Large intestine (tissue), 3 donors: ENCODE measurements around the gene PCDHAC1. TPM values are rescaled to one million over a fixed set of nuclear protein-coding genes. Genes with fewer than 3 reads are reported as not detected.

Experiments used
- DNase-seq, 2 donors: peaks; one replicate each; pipeline versions ENCODE4 v3.0.0 to v3.0.0-alpha.2; 2013
- H3K27ac ChIP-seq: one replicate; pipeline ENCODE4 v1.5.1; 2013; ENCODE audit warnings: low read length
- H3K27me3 ChIP-seq: 2 replicates; pipeline ENCODE4 v1.6.1; 2013; ENCODE audit warnings: low read length; ENCODE audit not compliant: control insufficient read depth, insufficient read depth
- H3K36me3 ChIP-seq: 2 replicates; pipeline ENCODE4 v1.6.1; 2013; ENCODE audit warnings: low read length; ENCODE audit not compliant: control insufficient read depth, insufficient read depth
- H3K4me1 ChIP-seq: one replicate; pipeline ENCODE4 v1.6.1; 2013; ENCODE audit warnings: low read length; ENCODE audit not compliant: control insufficient read depth, insufficient read depth
- H3K4me3 ChIP-seq: one replicate; pipeline ENCODE4 v1.5.1; 2013; ENCODE audit warnings: low read length
- H3K9me3 ChIP-seq: one replicate; pipeline ENCODE4 v1.6.1; 2013; ENCODE audit warnings: mild to moderate bottlenecking, low read depth, low read length, moderate library complexity; ENCODE audit not compliant: control insufficient read depth
- WGBS: methylation state at CpG from one replicate; pipeline ENCODE4 v1.1.5; 2013; ENCODE audit warnings: low lambda C conversion rate; ENCODE audit not compliant: insufficient coverage; 5-methylcytosine and 5-hydroxymethylcytosine counted together
- polyA plus RNA-seq: library from polyadenylated mRNA; unstranded; fragments of 120-200 nt; gene quantifications from one replicate; pipeline ENCODE4 v1.2.1, GENCODE V29; 2013

PCDHAC1 gene
- polyA plus RNA-seq, 1 donor: 1.2 TPM

GRCh38 chr5:140966293-140967225, 40.5 kb downstream of the PCDHAC1 start, which contains the start of gene PCDHAC2:
PCDHAC2 (plus strand) TSS chr5:140966476; CDS start chr5:140966767, 291 bp downstream.
- Histone ChIP-seq H3K4me3 (peak within 1 kb of the TSS; percentile 43), H3K27ac (peak within 1 kb of the TSS; percentile 48), H3K27me3 (peaks cover 42% of the 10 kb centered on the region), H3K9me3 (peaks cover 4% of the 10 kb centered on the region), H3K4me1 (peaks cover 3% of the 10 kb centered on the region), H3K36me3 (no peaks in the 10 kb centered on the region)
- DNase-seq: peak in 1 of 2 donors; percentile 46
- WGBS: no CpG with 5 or more reads among the region's 80 CpGs

- no CpG with 5 or more reads among the region's 34 CpGs for WGBS
- H3K4me1 ChIP-seq: peaks cover 3% of the 10 kb centered on the region
- peaks cover 42% of the 10 kb centered on the region for H3K27me3 ChIP-seq
- peak overlapping the region; percentile 43 for H3K4me3 ChIP-seq
- no peaks in the 10 kb centered on the region for H3K36me3 ChIP-seq
- no peak for DNase-seq
- H3K9me3 ChIP-seq: peaks cover 4% of the 10 kb centered on the region
- no peak overlapping the region for H3K27ac ChIP-seq
Observed at GRCh38 chr5:140967226-140967893, 41.3 kb downstream of the PCDHAC1 start.

- no peaks in the 10 kb centered on the region for H3K36me3 ChIP-seq
- DNase-seq: no peak
- no peak overlapping the region for H3K4me3 ChIP-seq
- H3K27ac ChIP-seq: no peak overlapping the region
- H3K9me3 ChIP-seq: peaks cover 4% of the 10 kb centered on the region
- H3K27me3 ChIP-seq: peaks cover 35% of the 10 kb centered on the region
- peaks cover 3% of the 10 kb centered on the region for H3K4me1 ChIP-seq
Observed at GRCh38 chr5:140969880-140970279, 43.8 kb downstream of the PCDHAC1 start.

GRCh38 chr5:140973550-140973949, 47.5 kb downstream of the PCDHAC1 start:
- peak in 1 of 2 donors; percentile 5 for DNase-seq
- H3K9me3 ChIP-seq: no peaks in the 10 kb centered on the region
- no peak overlapping the region for H3K4me3 ChIP-seq
- H3K27me3 ChIP-seq: peaks cover 3% of the 10 kb centered on the region
- H3K4me1 ChIP-seq: no peaks in the 10 kb centered on the region
- no peaks in the 10 kb centered on the region for H3K36me3 ChIP-seq
- no peak overlapping the region for H3K27ac ChIP-seq

GRCh38 chr5:140977003-140977402, 50.9 kb downstream of the PCDHAC1 start:
- no peaks in the 10 kb centered on the region for H3K9me3 ChIP-seq
- no peak for DNase-seq
- no peaks in the 10 kb centered on the region for H3K36me3 ChIP-seq
- no peak overlapping the region for H3K4me3 ChIP-seq
- H3K27ac ChIP-seq: no peak overlapping the region
- 67% methylated on average over 3 of the region's 3 CpGs for WGBS
- H3K27me3 ChIP-seq: no peaks in the 10 kb centered on the region
- no peaks in the 10 kb centered on the region for H3K4me1 ChIP-seq

GRCh38 chr5:140978260-140978659, 52.2 kb downstream of the PCDHAC1 start:
- Histone ChIP-seq H3K4me3 (no peak overlapping the region), H3K9me3 (no peaks in the 10 kb centered on the region), H3K27me3 (no peaks in the 10 kb centered on the region), H3K27ac (no peak overlapping the region), H3K36me3 (no peaks in the 10 kb centered on the region), H3K4me1 (no peaks in the 10 kb centered on the region)
- no peak for DNase-seq
- 57% methylated on average over 1 of the region's 2 CpGs for whole genome bisulfite sequencing

GRCh38 chr5:140978983-140979382, 52.9 kb downstream of the PCDHAC1 start:
- Histone ChIP-seq H3K27me3 (no peaks in the 10 kb centered on the region), H3K36me3 (no peaks in the 10 kb centered on the region), H3K27ac (no peak overlapping the region), H3K4me1 (no peaks in the 10 kb centered on the region), H3K9me3 (no peaks in the 10 kb centered on the region), H3K4me3 (no peak overlapping the region)
- DNase-seq: no peak
- no CpG with 5 or more reads among the region's 1 CpG for WGBS

Other genes starting within 250 kb of the PCDHAC1 start
- 55.4 TPM for gene HARS1, start 234.9 kb upstream of the PCDHAC1 start, polyA plus RNA-seq
- 39.2 TPM for gene HARS2, start 234.8 kb upstream of the PCDHAC1 start, polyA plus RNA-seq
- 78.7 TPM for gene ZMAT2, start 225.9 kb upstream of the PCDHAC1 start, polyA plus RNA-seq
- 0.55 TPM for gene PCDHA1, start 140.2 kb upstream of the PCDHAC1 start, polyA plus RNA-seq
- gene PCDHA2, start 131.4 kb upstream of the PCDHAC1 start, polyA plus RNA-seq: 0.81 TPM
- gene PCDHA3, start 125.2 kb upstream of the PCDHAC1 start, polyA plus RNA-seq: 0.85 TPM
- gene PCDHA4, start 119.2 kb upstream of the PCDHAC1 start, polyA plus RNA-seq: 1.3 TPM
- gene PCDHA5, start 104.7 kb upstream of the PCDHAC1 start, polyA plus RNA-seq: 0.46 TPM
- gene PCDHA6, start 98.3 kb upstream of the PCDHAC1 start, polyA plus RNA-seq: 0.85 TPM
- gene PCDHA7, start 92.0 kb upstream of the PCDHAC1 start, polyA plus RNA-seq: 0.31 TPM
- 0.43 TPM for gene PCDHA8, start 85.1 kb upstream of the PCDHAC1 start, polyA plus RNA-seq
- 0.24 TPM for gene PCDHA9, start 77.9 kb upstream of the PCDHAC1 start, polyA plus RNA-seq
- 1.1 TPM for gene PCDHA10, start 70.4 kb upstream of the PCDHAC1 start, polyA plus RNA-seq
- 1.3 TPM for gene PCDHA11, start 57.3 kb upstream of the PCDHAC1 start, polyA plus RNA-seq
- 0.48 TPM for gene PCDHA12, start 51.0 kb upstream of the PCDHAC1 start, polyA plus RNA-seq
- 0.72 TPM for gene PCDHA13, start 44.2 kb upstream of the PCDHAC1 start, polyA plus RNA-seq
- gene PCDHAC2, start 40.2 kb downstream of the PCDHAC1 start, polyA plus RNA-seq: 2.4 TPM
- gene PCDHB1, start 125.1 kb downstream of the PCDHAC1 start, polyA plus RNA-seq: 0.31 TPM
- 1.7 TPM for gene PCDHB2, start 168.3 kb downstream of the PCDHAC1 start, polyA plus RNA-seq
- 1.1 TPM for gene PCDHB3, start 174.2 kb downstream of the PCDHAC1 start, polyA plus RNA-seq
- 1.6 TPM for gene PCDHB4, start 195.5 kb downstream of the PCDHAC1 start, polyA plus RNA-seq
- gene PCDHB5, start 208.9 kb downstream of the PCDHAC1 start, polyA plus RNA-seq: 2.1 TPM
- 0.96 TPM for gene PCDHB6, start 223.8 kb downstream of the PCDHAC1 start, polyA plus RNA-seq
- 1.3 TPM for gene PCDHB7, start 246.3 kb downstream of the PCDHAC1 start, polyA plus RNA-seq